Retinal pigment epithelial cell (primary cell): ENCODE measurements around the gene TCF12.

Source experiments
- DNase-seq: peaks from one replicate; pipeline ENCODE4 v3.0.0-alpha.2; 2010; ENCODE audit warnings: low read depth
- H3K4me3 ChIP-seq: 2 replicates; pipeline ENCODE4 v1.5.1; 2011; ENCODE audit warnings: mild to moderate bottlenecking, low read length, control low read depth, moderate library complexity
- TF ChIP-seq, protein P1 (sequence below): conservative IDR thresholded peaks from 2 replicates; pipeline ENCODE4 v1.5.1; 2011; ENCODE audit warnings: low read depth, low read length, control low read depth, inconsistent platforms

The TCF12 gene

DNA sequence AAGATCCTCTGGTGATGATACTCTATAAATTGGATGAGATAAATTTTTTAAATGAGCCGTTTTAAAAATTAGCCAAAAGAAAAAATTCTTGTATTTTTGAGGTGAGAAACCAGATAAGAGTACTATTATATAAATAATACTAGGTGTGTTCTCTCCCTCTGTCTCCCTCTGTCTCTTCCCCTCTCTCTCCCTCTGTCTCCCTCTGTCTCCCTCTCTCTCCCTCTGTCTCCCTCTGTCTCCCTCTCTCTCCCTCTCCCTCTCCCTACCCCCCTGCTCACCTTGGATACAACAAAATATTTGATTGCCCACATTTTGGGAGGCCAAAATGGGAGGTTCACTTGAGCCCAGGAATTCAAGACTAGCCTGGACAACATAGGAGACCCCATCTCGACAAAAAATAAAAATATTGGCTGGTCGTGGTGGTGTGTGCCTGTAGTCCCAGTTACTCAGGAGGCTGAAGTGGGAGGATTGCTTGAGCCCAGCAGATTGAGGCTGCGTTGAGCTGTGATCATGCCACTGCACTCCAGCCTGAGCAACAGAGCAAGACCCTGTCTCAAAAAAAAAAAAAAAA is 168.5 kb downstream of the TCF12 start:
- H3K4me3 ChIP-seq: no peak overlapping the region
- TF ChIP-seq, protein P1, sequence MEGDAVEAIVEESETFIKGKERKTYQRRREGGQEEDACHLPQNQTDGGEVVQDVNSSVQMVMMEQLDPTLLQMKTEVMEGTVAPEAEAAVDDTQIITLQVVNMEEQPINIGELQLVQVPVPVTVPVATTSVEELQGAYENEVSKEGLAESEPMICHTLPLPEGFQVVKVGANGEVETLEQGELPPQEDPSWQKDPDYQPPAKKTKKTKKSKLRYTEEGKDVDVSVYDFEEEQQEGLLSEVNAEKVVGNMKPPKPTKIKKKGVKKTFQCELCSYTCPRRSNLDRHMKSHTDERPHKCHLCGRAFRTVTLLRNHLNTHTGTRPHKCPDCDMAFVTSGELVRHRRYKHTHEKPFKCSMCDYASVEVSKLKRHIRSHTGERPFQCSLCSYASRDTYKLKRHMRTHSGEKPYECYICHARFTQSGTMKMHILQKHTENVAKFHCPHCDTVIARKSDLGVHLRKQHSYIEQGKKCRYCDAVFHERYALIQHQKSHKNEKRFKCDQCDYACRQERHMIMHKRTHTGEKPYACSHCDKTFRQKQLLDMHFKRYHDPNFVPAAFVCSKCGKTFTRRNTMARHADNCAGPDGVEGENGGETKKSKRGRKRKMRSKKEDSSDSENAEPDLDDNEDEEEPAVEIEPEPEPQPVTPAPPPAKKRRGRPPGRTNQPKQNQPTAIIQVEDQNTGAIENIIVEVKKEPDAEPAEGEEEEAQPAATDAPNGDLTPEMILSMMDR: no peak
- DNase-seq: no peak

DNA sequence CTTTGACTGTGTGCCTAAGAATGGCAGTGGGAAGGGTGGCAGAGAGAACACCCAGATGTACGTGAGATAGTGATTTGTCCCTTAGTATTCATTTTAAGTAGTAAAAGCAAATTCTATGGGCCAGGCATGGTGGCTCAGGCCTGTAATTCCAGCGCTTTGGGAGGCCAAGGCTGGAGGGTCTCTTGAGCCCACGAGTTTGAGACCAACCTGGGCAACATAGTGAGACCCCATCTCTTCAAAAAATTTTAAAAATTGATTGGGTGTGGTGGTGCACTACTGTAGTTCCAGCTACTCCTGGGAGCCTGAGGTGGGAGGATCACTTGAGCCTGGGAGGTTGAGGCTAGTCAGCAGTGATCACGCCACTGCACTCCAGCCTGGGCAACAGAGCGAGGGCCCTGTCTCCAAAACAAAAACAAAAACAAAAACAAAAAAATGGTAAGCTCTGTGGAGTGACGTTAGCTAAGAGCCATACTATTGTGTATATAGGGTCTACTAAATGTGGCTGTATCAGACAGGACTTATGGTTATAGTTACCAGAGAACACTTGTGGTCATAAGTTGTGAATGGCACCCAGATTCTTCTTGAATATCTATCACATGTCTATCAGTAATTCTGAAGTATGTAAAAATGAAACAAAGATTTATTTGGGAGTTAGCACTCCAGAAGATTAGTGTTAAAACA is 171.5 kb downstream of the TCF12 start:
- TF ChIP-seq, protein P1: no peak
- no peak overlapping the region for H3K4me3 ChIP-seq

DNA sequence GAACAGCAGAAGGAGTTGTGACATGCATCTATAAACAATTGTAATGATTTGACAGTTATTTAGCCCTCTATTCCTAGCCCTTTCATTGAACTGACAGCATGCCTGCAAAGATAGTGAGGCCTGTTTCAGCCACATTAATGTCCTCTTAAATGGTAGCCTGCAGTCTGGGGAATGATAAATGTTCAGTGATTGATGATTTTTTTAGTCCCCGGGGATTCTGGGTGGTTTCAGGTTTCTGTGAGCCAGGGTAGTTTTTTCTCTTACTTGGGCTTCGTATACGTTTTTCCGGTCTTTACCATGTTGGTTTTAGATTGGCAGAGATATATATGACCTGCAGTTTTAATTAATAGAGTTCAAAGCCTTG is 172.0 kb downstream of the TCF12 start:
- no peak overlapping the region for H3K4me3 ChIP-seq
- DNase-seq: no peak
- TF ChIP-seq, protein P1: no peak

More for the DNA sequence above, 171.5 kb downstream of the TCF12 start:
- no peak for DNase-seq

DNA sequence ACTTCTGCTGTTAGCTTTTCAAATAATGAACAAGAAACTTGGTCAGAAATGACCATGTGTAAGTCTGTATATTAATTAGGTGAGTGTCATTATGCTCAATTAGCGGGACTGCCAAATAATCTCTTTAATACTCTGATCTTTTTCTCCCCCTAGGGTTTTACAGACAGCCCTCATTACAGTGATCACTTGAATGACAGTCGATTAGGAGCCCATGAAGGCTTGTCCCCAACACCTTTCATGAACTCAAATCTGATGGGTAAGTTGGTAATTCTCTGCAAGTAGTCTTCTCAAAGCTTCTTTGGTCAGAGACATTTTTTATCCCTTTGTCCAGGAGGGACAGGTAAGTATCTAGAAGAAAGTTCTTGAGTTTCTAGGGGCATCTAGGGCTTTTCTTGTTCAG is 173.2 kb downstream of the TCF12 start:
- H3K4me3 ChIP-seq: no peak overlapping the region
- DNase-seq: no peak
- TF ChIP-seq, protein P1: no peak

DNA sequence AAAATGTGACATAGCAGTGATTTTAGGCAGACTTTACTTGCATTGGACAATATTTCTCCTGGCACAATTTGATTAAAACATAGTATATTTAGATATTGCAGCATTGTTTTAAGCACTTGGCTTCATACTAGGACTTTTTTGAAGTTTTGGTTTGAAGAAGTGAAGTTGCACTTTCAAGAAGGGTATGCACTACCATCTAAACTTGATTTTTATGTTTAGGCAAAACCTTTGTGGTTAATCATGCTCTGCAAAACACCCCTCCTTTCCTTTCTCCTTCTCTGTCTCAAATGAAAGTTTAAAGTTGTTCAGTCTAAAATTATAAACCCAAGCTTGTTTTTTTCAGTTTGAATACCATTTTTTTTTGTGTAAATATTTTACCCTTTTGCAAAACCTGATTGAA is 173.8 kb downstream of the TCF12 start:
- TF ChIP-seq, protein P1: no peak
- H3K4me3 ChIP-seq: no peak overlapping the region
- DNase-seq: no peak

DNA sequence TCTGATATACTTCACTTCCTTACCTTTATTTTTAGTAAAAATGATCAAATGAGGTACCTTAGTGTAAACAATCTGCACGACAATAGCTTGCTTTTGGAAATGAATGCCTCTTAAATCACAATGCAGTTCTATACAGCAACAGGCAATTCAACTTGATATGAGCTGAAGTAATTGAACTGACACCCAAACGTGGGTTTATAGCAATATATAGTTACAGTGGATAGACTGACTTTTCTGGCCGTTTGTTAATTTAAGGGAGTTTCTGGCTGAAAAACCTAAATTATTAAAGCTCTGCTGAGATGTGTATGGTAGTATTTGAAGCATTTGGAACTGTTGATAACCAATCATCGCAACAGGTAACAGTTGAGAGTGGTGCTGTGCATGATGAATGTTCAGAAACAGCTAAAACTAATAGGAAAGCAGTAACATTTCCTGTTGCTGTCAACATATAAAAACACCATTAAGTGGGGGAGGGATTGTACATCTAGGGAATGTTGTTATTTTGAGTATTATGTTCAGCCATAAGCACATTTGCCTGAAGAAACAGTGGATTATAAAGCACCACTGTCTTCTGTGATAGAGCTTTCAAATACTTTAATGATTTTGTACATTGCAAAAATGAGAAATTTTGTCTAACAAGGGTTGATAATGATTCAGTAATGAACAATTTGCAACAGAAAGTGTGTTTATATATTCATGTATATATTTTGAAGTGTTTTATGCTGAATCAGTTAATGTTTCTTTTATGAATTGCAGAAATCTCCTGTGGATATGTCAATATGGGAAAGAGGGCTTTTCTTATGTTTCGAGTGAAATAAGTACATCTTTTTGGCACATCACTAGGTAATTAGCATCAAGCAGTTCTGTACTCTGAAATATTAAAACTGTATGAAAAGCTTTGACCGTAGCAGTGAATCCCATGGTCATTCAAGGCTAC is 176.1 kb downstream of the TCF12 start:
- TF ChIP-seq, protein P1: no peak
- H3K4me3 ChIP-seq: no peak overlapping the region
- DNase-seq: no peak
